Measurements from ENCODE around the gene ADRM1.

Gene ADRM1

GRCh38 chr20:62352402-62353288, 49.8 kb downstream of the ADRM1 start:
- no peak overlapping the region for H3K4me2 ChIP-seq (ENCODE audit: low read length)
- H3K36me3 ChIP-seq (ENCODE audit: control insufficient read depth, insufficient read depth, low read length), result no peaks in the 10 kb centered on the region
- no peaks in the 10 kb centered on the region for H3K9me3 ChIP-seq (ENCODE audit: control insufficient read depth, low read length)
- TF ChIP-seq CTCF (IDR thresholded peaks at IDR 0.05), result peak; percentile 53
- H3K4me3 ChIP-seq (ENCODE audit: low read depth, low read length), result no peak overlapping the region
- H3K4me1 ChIP-seq, result peaks cover 14% of the 10 kb centered on the region
- H3K27ac ChIP-seq, result no peak overlapping the region
- no peak overlapping the region for H3K9ac ChIP-seq
- H3K27me3 ChIP-seq (ENCODE audit: control insufficient read depth, insufficient read depth, low read length), result no peaks in the 10 kb centered on the region
- H3K79me2 ChIP-seq, result peaks cover 2% of the 10 kb centered on the region
- H2AFZ ChIP-seq, result no peak overlapping the region

- no peak overlapping the region for H3K4me3 ChIP-seq (ENCODE audit: low read depth, low read length)
- no peak overlapping the region for H3K27ac ChIP-seq
- no peak overlapping the region for H3K4me2 ChIP-seq (ENCODE audit: low read length)
- no peak overlapping the region for H3K9ac ChIP-seq
- H3K36me3 ChIP-seq (ENCODE audit: control insufficient read depth, insufficient read depth, low read length), result no peaks in the 10 kb centered on the region
- peaks cover 19% of the 10 kb centered on the region for H3K4me1 ChIP-seq
- H2AFZ ChIP-seq, result no peak overlapping the region
- H3K79me2 ChIP-seq, result peaks cover 2% of the 10 kb centered on the region
- no peak for TF ChIP-seq CTCF (IDR thresholded peaks at IDR 0.05)
- no peaks in the 10 kb centered on the region for H3K9me3 ChIP-seq (ENCODE audit: control insufficient read depth, low read length)
- no peaks in the 10 kb centered on the region for H3K27me3 ChIP-seq (ENCODE audit: control insufficient read depth, insufficient read depth, low read length)
These were observed 50.7 kb downstream of the ADRM1 start for GRCh38 chr20:62353289-62354030.

GRCh38 chr20:62354031-62354808, 51.4 kb downstream of the ADRM1 start:
- Histone ChIP-seq H3K79me2 (peaks cover 2% of the 10 kb centered on the region), H3K36me3 (ENCODE audit: control insufficient read depth, insufficient read depth, low read length) (no peaks in the 10 kb centered on the region), H3K4me2 (ENCODE audit: low read length) (no peak overlapping the region), H3K9me3 (ENCODE audit: control insufficient read depth, low read length) (no peaks in the 10 kb centered on the region), H3K9ac (no peak overlapping the region), H3K4me1 (peaks cover 20% of the 10 kb centered on the region), H3K27ac (no peak overlapping the region), H2AFZ (no peak overlapping the region), H3K27me3 (ENCODE audit: control insufficient read depth, insufficient read depth, low read length) (no peaks in the 10 kb centered on the region), H3K4me3 (ENCODE audit: low read depth, low read length) (no peak overlapping the region)
- no peak for TF ChIP-seq CTCF (IDR thresholded peaks at IDR 0.05)

- peaks cover 2% of the 10 kb centered on the region for H3K79me2 ChIP-seq
- H3K27ac ChIP-seq, result no peak overlapping the region
- H3K9ac ChIP-seq, result no peak overlapping the region
- no peak overlapping the region for H3K4me3 ChIP-seq (ENCODE audit: low read depth, low read length)
- TF ChIP-seq CTCF (IDR thresholded peaks at IDR 0.05), result no peak
- no peaks in the 10 kb centered on the region for H3K36me3 ChIP-seq (ENCODE audit: control insufficient read depth, insufficient read depth, low read length)
- H3K9me3 ChIP-seq (ENCODE audit: control insufficient read depth, low read length), result no peaks in the 10 kb centered on the region
- no peak overlapping the region for H3K4me2 ChIP-seq (ENCODE audit: low read length)
- peaks cover 20% of the 10 kb centered on the region for H3K4me1 ChIP-seq
- H3K27me3 ChIP-seq (ENCODE audit: control insufficient read depth, insufficient read depth, low read length), result no peaks in the 10 kb centered on the region
- H2AFZ ChIP-seq, result no peak overlapping the region
These were observed 52.1 kb downstream of the ADRM1 start for GRCh38 chr20:62354811-62355341.
